Endothelial cell (in vitro differentiated cells): Measurements from ENCODE around the gene TCF23. TPM values are rescaled to one million over a fixed set of nuclear protein-coding genes. Genes with fewer than 3 reads are reported as not detected.

ENCODE experiments used
- DNase-seq: peaks from one replicate; pipeline ENCODE4 v3.0.0; 2021; ENCODE audit warnings: low spot score
- H3K27ac Mint-ChIP-seq: one replicate; pipeline ENCODE4 v1.8.0; 2021; ENCODE audit warnings: mixed read lengths, inconsistent platforms; ENCODE audit not compliant: unreplicated experiment
- H3K27me3 Mint-ChIP-seq: one replicate; pipeline ENCODE4 v1.8.0; 2021; ENCODE audit warnings: mild to moderate bottlenecking, moderate library complexity, mixed read lengths, inconsistent platforms; ENCODE audit not compliant: unreplicated experiment
- H3K36me3 Mint-ChIP-seq: one replicate; pipeline ENCODE4 v1.8.0; 2021; ENCODE audit warnings: mild to moderate bottlenecking, low read depth, mixed read lengths, inconsistent platforms; ENCODE audit not compliant: unreplicated experiment
- H3K4me1 Mint-ChIP-seq: one replicate; pipeline ENCODE4 v1.8.0; 2021; ENCODE audit warnings: mild to moderate bottlenecking, mixed read lengths, inconsistent platforms; ENCODE audit not compliant: unreplicated experiment
- H3K4me3 Mint-ChIP-seq: one replicate; pipeline ENCODE4 v1.8.0; 2021; ENCODE audit warnings: mild to moderate bottlenecking, mixed read lengths, inconsistent platforms; ENCODE audit not compliant: unreplicated experiment
- H3K9me3 Mint-ChIP-seq: one replicate; pipeline ENCODE4 v1.8.0; 2021; ENCODE audit warnings: mixed read lengths, inconsistent platforms; ENCODE audit not compliant: unreplicated experiment
- total RNA-seq: library from RNA; stranded (reverse); fragmentation: NEBNext Ultra II Directional; extraction: Animal tissue kit (Norgen Biotek cat#: 25700); gene quantifications from one replicate; pipeline ENCODE4 v1.2.1, GENCODE V29; 2021; ENCODE audit not compliant: unreplicated experiment
- TF ChIP-seq, protein P1 (sequence below): fragments of 200-600 bp; sonication (generic); IDR thresholded peaks from one replicate; pipeline ENCODE4 v1.5.0; 2021; ENCODE audit warnings: antibody characterized with exemption; ENCODE audit not compliant: unreplicated experiment

Gene TCF23
- total RNA-seq, 1 donor from 2014 or later: not detected

GRCh38 chr2:27133905-27134780 is 14.7 kb upstream of the TCF23 start, which contains the start of gene PREB:
Gene PREB, minus strand, starts transcription at chr2:27134636. Its CDS starts 215 bp downstream, at chr2:27134421.
- TF ChIP-seq, protein P1, sequence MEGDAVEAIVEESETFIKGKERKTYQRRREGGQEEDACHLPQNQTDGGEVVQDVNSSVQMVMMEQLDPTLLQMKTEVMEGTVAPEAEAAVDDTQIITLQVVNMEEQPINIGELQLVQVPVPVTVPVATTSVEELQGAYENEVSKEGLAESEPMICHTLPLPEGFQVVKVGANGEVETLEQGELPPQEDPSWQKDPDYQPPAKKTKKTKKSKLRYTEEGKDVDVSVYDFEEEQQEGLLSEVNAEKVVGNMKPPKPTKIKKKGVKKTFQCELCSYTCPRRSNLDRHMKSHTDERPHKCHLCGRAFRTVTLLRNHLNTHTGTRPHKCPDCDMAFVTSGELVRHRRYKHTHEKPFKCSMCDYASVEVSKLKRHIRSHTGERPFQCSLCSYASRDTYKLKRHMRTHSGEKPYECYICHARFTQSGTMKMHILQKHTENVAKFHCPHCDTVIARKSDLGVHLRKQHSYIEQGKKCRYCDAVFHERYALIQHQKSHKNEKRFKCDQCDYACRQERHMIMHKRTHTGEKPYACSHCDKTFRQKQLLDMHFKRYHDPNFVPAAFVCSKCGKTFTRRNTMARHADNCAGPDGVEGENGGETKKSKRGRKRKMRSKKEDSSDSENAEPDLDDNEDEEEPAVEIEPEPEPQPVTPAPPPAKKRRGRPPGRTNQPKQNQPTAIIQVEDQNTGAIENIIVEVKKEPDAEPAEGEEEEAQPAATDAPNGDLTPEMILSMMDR: no peak
- Mint-ChIP-seq H3K4me1 (peaks cover 9% of the 10 kb centered on the region), H3K36me3 (peaks cover 15% of the 10 kb centered on the region), H3K4me3 (peak within 1 kb of the TSS; percentile 97), H3K27ac (no peak within 1 kb of the TSS), H3K27me3 (peaks cover 10% of the 10 kb centered on the region), H3K9me3 (no peaks in the 10 kb centered on the region)
- DNase-seq: peak; percentile 100

- no peak for DNase-seq
- Mint-ChIP-seq H3K4me3 (peak overlapping the region; percentile 97), H3K4me1 (peaks cover 9% of the 10 kb centered on the region), H3K36me3 (peaks cover 13% of the 10 kb centered on the region), H3K27me3 (peaks cover 10% of the 10 kb centered on the region), H3K27ac (no peak overlapping the region), H3K9me3 (no peaks in the 10 kb centered on the region)
- TF ChIP-seq, protein P1: no peak
These were observed 13.9 kb upstream of the TCF23 start for GRCh38 chr2:27134781-27135477.

DNA sequence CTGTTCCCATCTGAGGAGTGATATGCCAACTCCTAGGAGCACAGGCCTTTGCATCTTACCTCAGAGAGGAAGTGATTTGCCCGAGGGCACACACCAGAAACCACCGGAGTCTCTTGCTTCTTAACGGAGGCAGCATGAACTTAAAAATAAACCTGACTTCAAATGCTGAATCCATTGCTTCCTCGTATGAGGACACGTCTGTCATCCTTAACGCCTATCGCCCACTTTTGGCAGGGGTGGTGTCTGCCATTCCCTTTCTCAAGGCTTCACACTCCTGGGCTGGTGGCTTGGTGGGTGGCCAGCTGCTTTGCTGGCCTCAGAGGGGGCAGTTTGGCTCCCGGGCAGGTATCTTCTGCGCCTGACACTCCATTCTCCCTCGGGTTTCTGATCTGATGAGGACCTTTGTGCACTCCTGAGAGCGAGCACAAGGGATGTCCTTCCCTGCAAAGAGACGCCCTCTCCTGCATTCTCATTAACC is 13.3 kb upstream of the TCF23 start:
- no peak overlapping the region for H3K27ac Mint-ChIP-seq
- H3K4me1 Mint-ChIP-seq: peaks cover 9% of the 10 kb centered on the region
- DNase-seq: no peak
- peaks cover 13% of the 10 kb centered on the region for H3K36me3 Mint-ChIP-seq
- H3K9me3 Mint-ChIP-seq: no peaks in the 10 kb centered on the region
- TF ChIP-seq, protein P1: no peak
- H3K4me3 Mint-ChIP-seq: peak overlapping the region; percentile 97
- peaks cover 10% of the 10 kb centered on the region for H3K27me3 Mint-ChIP-seq

DNA sequence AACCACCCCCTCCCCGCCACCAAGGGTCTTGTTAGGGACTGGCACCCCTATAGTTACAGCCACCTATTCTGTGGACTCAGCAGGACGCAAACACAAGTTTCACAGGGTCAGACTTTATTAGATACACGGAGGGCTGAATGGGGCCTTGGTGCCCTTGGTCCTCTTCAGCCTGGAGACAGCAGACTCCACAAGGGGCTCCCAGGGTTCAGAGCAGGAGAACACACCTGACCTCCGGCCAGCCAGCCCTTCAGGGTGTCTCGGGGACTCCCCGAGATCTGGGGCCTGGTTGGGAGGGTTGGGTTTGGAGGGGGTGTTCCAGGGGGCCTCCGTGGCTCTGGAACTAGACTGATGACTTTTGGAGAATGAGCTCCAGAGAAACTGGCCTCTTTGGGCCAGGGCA is 12.1 kb upstream of the TCF23 start:
- DNase-seq: no peak
- TF ChIP-seq, protein P1: no peak
- H3K4me3 Mint-ChIP-seq: no peak overlapping the region

More for the DNA sequence above, 12.1 kb upstream of the TCF23 start:
- no peaks in the 10 kb centered on the region for H3K9me3 Mint-ChIP-seq
- H3K4me1 Mint-ChIP-seq: peaks cover 9% of the 10 kb centered on the region
- no peak overlapping the region for H3K27ac Mint-ChIP-seq
- peaks cover 6% of the 10 kb centered on the region for H3K36me3 Mint-ChIP-seq
- peaks cover 8% of the 10 kb centered on the region for H3K27me3 Mint-ChIP-seq
